Measurements from ENCODE around the gene RHCG. TPM values are rescaled to one million over a fixed set of nuclear protein-coding genes. Genes with fewer than 3 reads are reported as not detected.
A peak's percentile ranks its signal among the peaks of the same experiment; 100 is the strongest.

RHCG gene
- total and polyA plus RNA-seq, 2 of the 13 experiments (the other 11 are each of a cell fraction or from before 2014, with no cell fraction given) = not detected

- peak; percentile 1; the same call in 1 of the 2 replicates for TF ChIP-seq ZNF609 (CRISPR knock-in tag; IDR thresholded peaks at IDR 0.05; ENCODE audit: borderline replicate concordance)
- TF ChIP-seq ZMAT5 (CRISPR knock-in tag; IDR thresholded peaks at IDR 0.05; ENCODE audit: borderline replicate concordance, low read depth) = no peak
- 0 out of 2 replicates have a peak, but pooled peaks have one; percentile 21 for TF ChIP-seq DR1 (CRISPR knock-in tag; IDR thresholded peaks at IDR 0.05)
- no peak for TF ChIP-seq AGO1 (IDR thresholded peaks at IDR 0.05; ENCODE audit: low read depth, low read length, poor library complexity, severe bottlenecking)
- TF ChIP-seq USF2 (IDR thresholded peaks at IDR 0.05; ENCODE audit: low read depth, low read length) = no peak
- no peak for TF ChIP-seq USF2 (CRISPR knock-in tag; IDR thresholded peaks at IDR 0.05; ENCODE audit: borderline replicate concordance)
- no peak for TF ChIP-seq ZNF430 (CRISPR knock-in tag; IDR thresholded peaks at IDR 0.05)
- TF ChIP-seq BHLHE40 (IDR thresholded peaks at IDR 0.05; ENCODE audit: low read length) = no peak
- no peak for TF ChIP-seq ZNF512 (CRISPR knock-in tag; IDR thresholded peaks at IDR 0.05)
- no peak for TF ChIP-seq ZNF589 (CRISPR knock-in tag; conservative IDR thresholded peaks at IDR 0.05)
- TF ChIP-seq ZBTB7A (CRISPR knock-in tag; IDR thresholded peaks at IDR 0.05) = peak; percentile 89; the same call in 1 of the 2 replicates
- no peak for TF ChIP-seq NFIB (CRISPR knock-in tag; IDR thresholded peaks at IDR 0.05; ENCODE audit: borderline replicate concordance)
- 0 out of 2 replicates have a peak, but pooled peaks have one; percentile 28 for TF ChIP-seq ZNF414 (CRISPR knock-in tag; IDR thresholded peaks at IDR 0.05)
- no peak for TF ChIP-seq SMARCC2 (IDR thresholded peaks at IDR 0.05)
- TF ChIP-seq BCL6 (CRISPR knock-in tag; IDR thresholded peaks at IDR 0.05) = peak; percentile 28; the same call in 1 of the 2 replicates
- no peak for TF ChIP-seq HOXA9 (CRISPR knock-in tag; IDR thresholded peaks at IDR 0.05; ENCODE audit: borderline replicate concordance)
- TF ChIP-seq ZNF572 (CRISPR knock-in tag; IDR thresholded peaks at IDR 0.05) = no peak
- no peak for TF ChIP-seq NONO (IDR thresholded peaks at IDR 0.05)
- TF ChIP-seq NONO (CRISPR knock-in tag; conservative IDR thresholded peaks at IDR 0.05) = no peak
- no peak for TF ChIP-seq MED13 (CRISPR knock-in tag; IDR thresholded peaks at IDR 0.05)
Observed at GRCh38 chr15:89459271-89460038, 36.9 kb downstream of the RHCG start (continued).
